WTC11 (cell line): ENCODE data around the gene ALDOC. TPM values are rescaled to one million over a fixed set of nuclear protein-coding genes. Genes with fewer than 3 reads are reported as not detected.

Experiments used
- ATAC-seq: fragments of 200-7000 bp; cut with Tn5 transposase; 2 replicates; pipeline ENCODE4 v1.10.0; 2021; ENCODE audit warnings: mild to moderate bottlenecking, moderate library complexity
- CTCF ChIA-PET: fragments of 300-600 bp; sonication (Branson Sonifier 250); formaldehyde crosslinking; loops from one replicate; lab custom pipeline; 2021; ENCODE audit warnings: antibody characterized with exemption; lab: Charles Lee
- POLR2A ChIA-PET: fragments of 350-600 bp; sonication (Branson Sonifier 250); formaldehyde crosslinking; loops from one replicate; lab custom pipeline; 2021; ENCODE audit warnings: antibody characterized with exemption; lab: Charles Lee
- DNase-seq: peaks from one replicate; pipeline ENCODE4 v3.0.0; 2021; ENCODE audit warnings: low spot score
- H3K27ac Mint-ChIP-seq: 2 replicates; pipeline ENCODE4 v1.8.0; 2021; ENCODE audit warnings: mixed read lengths
- H3K27me3 Mint-ChIP-seq: 2 replicates; pipeline ENCODE4 v1.8.0; 2021; ENCODE audit warnings: low read depth, mild to moderate bottlenecking, moderate library complexity, mixed read lengths
- H3K36me3 Mint-ChIP-seq: 2 replicates; pipeline ENCODE4 v1.8.0; 2021; ENCODE audit warnings: mixed read lengths
- H3K4me1 Mint-ChIP-seq: 2 replicates; pipeline ENCODE4 v1.8.0; 2022; ENCODE audit warnings: mixed read lengths
- H3K4me3 Mint-ChIP-seq: 2 replicates; pipeline ENCODE4 v1.8.0; 2021; ENCODE audit warnings: mild to moderate bottlenecking, moderate library complexity, mixed read lengths
- H3K9me3 Mint-ChIP-seq: 2 replicates; pipeline ENCODE4 v1.8.0; 2021; ENCODE audit warnings: mixed read lengths
- E2F1 ChIP-seq: sonication (generic); formaldehyde crosslinking; IDR thresholded peaks from 2 replicates; pipeline ENCODE4 v1.8.0; 2022; ENCODE audit warnings: mild to moderate bottlenecking, missing genetic modification reagents
- ERG ChIP-seq: fragments of 250-450 bp; sonication (Bioruptor Pico); IDR thresholded peaks from 2 replicates; pipeline ENCODE4 v1.8.0; 2021; ENCODE audit warnings: mild to moderate bottlenecking
- GTF2I ChIP-seq: fragments of 250-450 bp; sonication (Bioruptor Pico); conservative IDR thresholded peaks from 2 replicates; pipeline ENCODE4 v1.4.0; 2021; ENCODE audit warnings: mild to moderate bottlenecking
- JAZF1 ChIP-seq: fragments of 250-450 bp; sonication (Bioruptor Pico); IDR thresholded peaks from 2 replicates; pipeline ENCODE4 v1.9.0; 2021; ENCODE audit warnings: moderate library complexity, mild to moderate bottlenecking, inconsistent platforms
- MAX ChIP-seq: sonication (generic); formaldehyde crosslinking; IDR thresholded peaks from 2 replicates; pipeline ENCODE4 v1.8.0; 2022; ENCODE audit warnings: mild to moderate bottlenecking, missing genetic modification reagents
- MXD4 ChIP-seq: fragments of 250-450 bp; sonication (Bioruptor Pico); IDR thresholded peaks from 2 replicates; pipeline ENCODE4 v1.8.0; 2021; ENCODE audit warnings: mild to moderate bottlenecking, moderate library complexity, borderline replicate concordance
- MYBL2 ChIP-seq: sonication (generic); formaldehyde crosslinking; IDR thresholded peaks from 2 replicates; pipeline ENCODE4 v1.8.1; 2023; ENCODE audit warnings: mild to moderate bottlenecking, moderate library complexity, missing genetic modification reagents
- NFATC4 ChIP-seq: fragments of 250-450 bp; sonication (Bioruptor Pico); IDR thresholded peaks from 2 replicates; pipeline ENCODE4 v1.9.0; 2021; ENCODE audit warnings: mild to moderate bottlenecking
- PREB ChIP-seq: sonication (generic); formaldehyde crosslinking; IDR thresholded peaks from 2 replicates; pipeline ENCODE4 v1.8.1; 2022; ENCODE audit warnings: mild to moderate bottlenecking, missing genetic modification reagents, moderate library complexity, borderline replicate concordance
- SOX15 ChIP-seq: fragments of 250-450 bp; sonication (Bioruptor Pico); IDR thresholded peaks from 2 replicates; pipeline ENCODE4 v1.9.0; 2021; ENCODE audit warnings: mild to moderate bottlenecking
- SP1 ChIP-seq: sonication (generic); formaldehyde crosslinking; conservative IDR thresholded peaks from 2 replicates; pipeline ENCODE4 v1.8.1; 2022; ENCODE audit warnings: missing genetic modification reagents
- ZMAT4 ChIP-seq: fragments of 250-450 bp; sonication (Bioruptor Pico); IDR thresholded peaks from 2 replicates; pipeline ENCODE4 v1.9.0; 2021; ENCODE audit warnings: mild to moderate bottlenecking
- ZNF121 ChIP-seq: sonication (generic); formaldehyde crosslinking; IDR thresholded peaks from 2 replicates; pipeline ENCODE4 v1.8.0; 2023; ENCODE audit warnings: missing genetic modification reagents
- ZNF138 ChIP-seq: sonication (generic); formaldehyde crosslinking; conservative IDR thresholded peaks from 2 replicates; pipeline ENCODE4 v1.8.1; 2022; ENCODE audit warnings: mild to moderate bottlenecking, moderate library complexity, missing genetic modification reagents
- total RNA-seq: library from RNA; stranded (reverse); gene quantifications from 3 replicates; pipeline ENCODE4 v1.2.3, GENCODE V29; 2021
- TF ChIP-seq, protein P1 (sequence below): sonication (generic); formaldehyde crosslinking; IDR thresholded peaks from 2 replicates; pipeline ENCODE4 v1.8.0; 2023; ENCODE audit warnings: mild to moderate bottlenecking, missing genetic modification reagents
- TF ChIP-seq, protein P2 (sequence below): sonication (generic); formaldehyde crosslinking; IDR thresholded peaks from 2 replicates; pipeline ENCODE4 v1.8.1; 2022; ENCODE audit warnings: mild to moderate bottlenecking, moderate library complexity, missing genetic modification reagents
- TF ChIP-seq, protein P3 (sequence below): sonication (generic); formaldehyde crosslinking; IDR thresholded peaks from 2 replicates; pipeline ENCODE4 v1.8.1; 2023; ENCODE audit warnings: mild to moderate bottlenecking, missing genetic modification reagents

Gene ALDOC
- total RNA-seq, 1 experiment from 2014 or later: 73.5 TPM

- no peak for ATAC-seq
- H3K27ac Mint-ChIP-seq: no peak overlapping the region
- H3K36me3 Mint-ChIP-seq: no peaks in the 10 kb centered on the region
- ChIA-PET POLR2A (no interaction called here), CTCF (interaction anchor here (0.7 to 2.2 kb wide), 7 partner anchors 14 to 116 kb away, joined by 3 to 5 read pairs (median 4); no protein-coding TSS in a partner anchor)
- DNase-seq: no peak
- TF ChIP-seq NFATC4 (CRISPR knock-in tag) (no peak), SP1 (CRISPR knock-in tag) (no peak), JAZF1 (CRISPR knock-in tag) (no peak), GTF2I (CRISPR knock-in tag) (no peak), MAX (CRISPR knock-in tag) (no peak), E2F1 (CRISPR knock-in tag) (no peak)
- TF ChIP-seq, protein P1, sequence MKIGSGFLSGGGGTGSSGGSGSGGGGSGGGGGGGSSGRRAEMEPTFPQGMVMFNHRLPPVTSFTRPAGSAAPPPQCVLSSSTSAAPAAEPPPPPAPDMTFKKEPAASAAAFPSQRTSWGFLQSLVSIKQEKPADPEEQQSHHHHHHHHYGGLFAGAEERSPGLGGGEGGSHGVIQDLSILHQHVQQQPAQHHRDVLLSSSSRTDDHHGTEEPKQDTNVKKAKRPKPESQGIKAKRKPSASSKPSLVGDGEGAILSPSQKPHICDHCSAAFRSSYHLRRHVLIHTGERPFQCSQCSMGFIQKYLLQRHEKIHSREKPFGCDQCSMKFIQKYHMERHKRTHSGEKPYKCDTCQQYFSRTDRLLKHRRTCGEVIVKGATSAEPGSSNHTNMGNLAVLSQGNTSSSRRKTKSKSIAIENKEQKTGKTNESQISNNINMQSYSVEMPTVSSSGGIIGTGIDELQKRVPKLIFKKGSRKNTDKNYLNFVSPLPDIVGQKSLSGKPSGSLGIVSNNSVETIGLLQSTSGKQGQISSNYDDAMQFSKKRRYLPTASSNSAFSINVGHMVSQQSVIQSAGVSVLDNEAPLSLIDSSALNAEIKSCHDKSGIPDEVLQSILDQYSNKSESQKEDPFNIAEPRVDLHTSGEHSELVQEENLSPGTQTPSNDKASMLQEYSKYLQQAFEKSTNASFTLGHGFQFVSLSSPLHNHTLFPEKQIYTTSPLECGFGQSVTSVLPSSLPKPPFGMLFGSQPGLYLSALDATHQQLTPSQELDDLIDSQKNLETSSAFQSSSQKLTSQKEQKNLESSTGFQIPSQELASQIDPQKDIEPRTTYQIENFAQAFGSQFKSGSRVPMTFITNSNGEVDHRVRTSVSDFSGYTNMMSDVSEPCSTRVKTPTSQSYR: no peak
- no peaks in the 10 kb centered on the region for H3K4me1 Mint-ChIP-seq
- H3K27me3 Mint-ChIP-seq: no peaks in the 10 kb centered on the region
- no peak overlapping the region for H3K4me3 Mint-ChIP-seq
- no peaks in the 10 kb centered on the region for H3K9me3 Mint-ChIP-seq
Observed at GRCh38 chr17:28532050-28532960, 44.4 kb downstream of the ALDOC start.

GRCh38 chr17:28530926-28531325, 45.8 kb downstream of the ALDOC start:
- H3K9me3 Mint-ChIP-seq: no peaks in the 10 kb centered on the region
- no peaks in the 10 kb centered on the region for H3K27me3 Mint-ChIP-seq
- no peak overlapping the region for H3K27ac Mint-ChIP-seq
- CTCF ChIA-PET: interaction anchor here (1.3 to 2.2 kb wide), 4 partner anchors 15 to 114 kb away, joined by 3 to 5 read pairs (median 4); no protein-coding TSS in a partner anchor
- no peaks in the 10 kb centered on the region for H3K4me1 Mint-ChIP-seq
- no peak overlapping the region for H3K4me3 Mint-ChIP-seq
- DNase-seq: no peak
- TF ChIP-seq MYBL2 (CRISPR knock-in tag): no peak
- no peak for TF ChIP-seq SOX15
- no peak for TF ChIP-seq ERG
- TF ChIP-seq ZNF138 (CRISPR knock-in tag): no peak
- TF ChIP-seq PREB: no peak
- TF ChIP-seq, protein P2, sequence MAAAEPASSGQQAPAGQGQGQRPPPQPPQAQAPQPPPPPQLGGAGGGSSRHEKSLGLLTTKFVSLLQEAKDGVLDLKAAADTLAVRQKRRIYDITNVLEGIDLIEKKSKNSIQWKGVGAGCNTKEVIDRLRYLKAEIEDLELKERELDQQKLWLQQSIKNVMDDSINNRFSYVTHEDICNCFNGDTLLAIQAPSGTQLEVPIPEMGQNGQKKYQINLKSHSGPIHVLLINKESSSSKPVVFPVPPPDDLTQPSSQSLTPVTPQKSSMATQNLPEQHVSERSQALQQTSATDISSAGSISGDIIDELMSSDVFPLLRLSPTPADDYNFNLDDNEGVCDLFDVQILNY (CRISPR knock-in tag): no peak
- TF ChIP-seq ZMAT4 (CRISPR knock-in tag): no peak
- TF ChIP-seq MXD4 (CRISPR knock-in tag): no peak
- TF ChIP-seq, protein P3, sequence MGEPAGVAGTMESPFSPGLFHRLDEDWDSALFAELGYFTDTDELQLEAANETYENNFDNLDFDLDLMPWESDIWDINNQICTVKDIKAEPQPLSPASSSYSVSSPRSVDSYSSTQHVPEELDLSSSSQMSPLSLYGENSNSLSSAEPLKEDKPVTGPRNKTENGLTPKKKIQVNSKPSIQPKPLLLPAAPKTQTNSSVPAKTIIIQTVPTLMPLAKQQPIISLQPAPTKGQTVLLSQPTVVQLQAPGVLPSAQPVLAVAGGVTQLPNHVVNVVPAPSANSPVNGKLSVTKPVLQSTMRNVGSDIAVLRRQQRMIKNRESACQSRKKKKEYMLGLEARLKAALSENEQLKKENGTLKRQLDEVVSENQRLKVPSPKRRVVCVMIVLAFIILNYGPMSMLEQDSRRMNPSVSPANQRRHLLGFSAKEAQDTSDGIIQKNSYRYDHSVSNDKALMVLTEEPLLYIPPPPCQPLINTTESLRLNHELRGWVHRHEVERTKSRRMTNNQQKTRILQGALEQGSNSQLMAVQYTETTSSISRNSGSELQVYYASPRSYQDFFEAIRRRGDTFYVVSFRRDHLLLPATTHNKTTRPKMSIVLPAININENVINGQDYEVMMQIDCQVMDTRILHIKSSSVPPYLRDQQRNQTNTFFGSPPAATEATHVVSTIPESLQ (CRISPR knock-in tag): no peak
- TF ChIP-seq ZNF121 (CRISPR knock-in tag): no peak
- H3K36me3 Mint-ChIP-seq: no peaks in the 10 kb centered on the region
- no peak for ATAC-seq
- POLR2A ChIA-PET: interaction anchor here (0.5 kb wide), 1 partner anchor 46 kb away, joined by 4 read pairs; no protein-coding TSS in a partner anchor
